Breast epithelium (tissue), 4 donors: ENCODE measurements around the gene ARHGAP26. TPM values are rescaled to one million over a fixed set of nuclear protein-coding genes. Genes with fewer than 3 reads are reported as not detected.

Source experiments
- DNase-seq, 2 donors: peaks; one replicate each; pipeline ENCODE4 v3.0.0-alpha.2; 2019; ENCODE audit warnings: low spot score in 2 of 2
- H3K27ac ChIP-seq, 2 donors: fragments of 200-600 bp; sonication (generic) in 1 of 2; one replicate each; pipeline ENCODE4 v1.5.1; 2016 to 2019; ENCODE audit warnings: mild to moderate bottlenecking in 1 of 2
- H3K27me3 ChIP-seq, 2 donors: fragments of 200-600 bp; sonication (generic) in 1 of 2; one replicate each; pipeline versions ENCODE4 v1.5.1 to v1.6.0; 2017 to 2019; ENCODE audit warnings: control low read depth in 1 of 2, mild to moderate bottlenecking in 1 of 2
- H3K36me3 ChIP-seq: fragments of 200-600 bp; one replicate; pipeline ENCODE4 v1.5.1; 2019
- H3K4me1 ChIP-seq, 2 donors: fragments of 200-600 bp; sonication (generic); one replicate each; pipeline ENCODE4 v1.5.1; 2016 to 2019; ENCODE audit warnings: control low read depth in 1 of 2
- H3K4me3 ChIP-seq, 3 donors: fragments of 200-600 bp; sonication (generic); 1 replicate in 2 of 3; 2 replicates in 1 of 3; pipeline ENCODE4 v1.5.1; 2016 to 2019; ENCODE audit warnings: mild to moderate bottlenecking in 3 of 3, moderate library complexity in 2 of 3
- H3K9me3 ChIP-seq, 2 donors: fragments of 200-600 bp; sonication (generic) in 1 of 2; one replicate each; pipeline ENCODE4 v1.5.1; 2016 to 2019; ENCODE audit warnings: control low read depth in 1 of 2
- CTCF ChIP-seq, 3 donors: fragments of 450-650 bp; IDR thresholded peaks; one replicate each; pipeline ENCODE4 v1.5.1; 2016 to 2017; ENCODE audit warnings: antibody characterized with exemption in 3 of 3, mild to moderate bottlenecking in 3 of 3, moderate library complexity in 3 of 3
- POLR2A ChIP-seq: fragments of 450-650 bp; IDR thresholded peaks from one replicate; pipeline ENCODE4 v1.6.1; 2016; ENCODE audit warnings: antibody characterized with exemption, mild to moderate bottlenecking, moderate library complexity
- POLR2AphosphoS5 ChIP-seq, 3 donors: sonication (generic); formaldehyde crosslinking; IDR thresholded peaks; one replicate each; pipeline ENCODE4 v1.6.1; 2017; ENCODE audit warnings: antibody characterized with exemption in 3 of 3
- intact Hi-C: fragments of 100-400 bp; cut with DNase I; formaldehyde crosslinking; loops from one replicate; pipeline ENCODE4 v1.15.1; 2023; ENCODE audit warnings: low total_unique reads
- total RNA-seq, 3 donors: library from RNA; depleted of rRNA; stranded (reverse); fragments of >200 nt; gene quantifications; one replicate each; pipeline ENCODE4 v1.1.0, GENCODE V29; 2016

Gene ARHGAP26
- total RNA-seq, 3 donors from 2014 or later, result 33.1 to 89.0 (median 56.4) TPM

- H3K4me3 ChIP-seq, result no peak overlapping the region
- no peaks in the 10 kb centered on the region for H3K4me1 ChIP-seq
Observed at GRCh38 chr5:143129910-143130612, 359.9 kb downstream of the ARHGAP26 start.

GRCh38 chr5:143130613-143131305 is 360.6 kb downstream of the ARHGAP26 start:
- no peak for TF ChIP-seq POLR2A
- TF ChIP-seq CTCF (IDR thresholded peaks at IDR 0.05), result no peak
- no peak for TF ChIP-seq POLR2AphosphoS5 (IDR thresholded peaks at IDR 0.05)
- H3K4me1 ChIP-seq, result no peaks in the 10 kb centered on the region
- intact Hi-C loops, result no loop called here

More at GRCh38 chr5:143129910-143130612, 359.9 kb downstream of the ARHGAP26 start:
- no peak for TF ChIP-seq POLR2AphosphoS5 (IDR thresholded peaks at IDR 0.05)
- TF ChIP-seq POLR2A, result no peak
- no peak for TF ChIP-seq CTCF (IDR thresholded peaks at IDR 0.05)
- H3K36me3 ChIP-seq, result no peaks in the 10 kb centered on the region
- intact Hi-C loops, result no loop called here
- DNase-seq, result no peak
- H3K27ac ChIP-seq, result no peak overlapping the region
- no peaks in the 10 kb centered on the region for H3K9me3 ChIP-seq
- H3K27me3 ChIP-seq, result no peaks in the 10 kb centered on the region

DNA sequence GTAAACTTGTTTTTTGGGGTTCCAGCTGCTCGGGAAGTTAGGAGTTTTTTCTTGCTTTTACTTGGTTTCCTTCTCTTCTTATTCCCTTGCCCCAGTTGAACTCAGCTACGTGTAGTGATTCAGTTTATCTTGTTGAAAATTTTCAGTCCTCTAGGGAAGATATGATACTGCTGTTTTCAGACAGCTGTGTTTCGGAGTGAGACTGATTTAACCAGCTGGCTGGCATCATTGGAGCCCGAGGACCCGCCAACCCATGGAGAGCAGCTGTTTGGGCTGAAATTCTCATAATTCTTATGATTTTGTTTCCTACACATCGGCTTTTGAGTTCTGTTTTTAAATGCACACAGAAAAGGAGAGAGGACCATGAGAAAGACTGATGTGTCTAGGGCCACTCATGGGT is 361.8 kb downstream of the ARHGAP26 start:
- H3K4me3 ChIP-seq, result no peak overlapping the region
- TF ChIP-seq CTCF (IDR thresholded peaks at IDR 0.05) (no peak), POLR2AphosphoS5 (IDR thresholded peaks at IDR 0.05) (no peak), POLR2A (no peak)
- no peaks in the 10 kb centered on the region for H3K4me1 ChIP-seq
- H3K9me3 ChIP-seq, result no peaks in the 10 kb centered on the region
- no peak for DNase-seq
- intact Hi-C loops, result no loop called here
- no peaks in the 10 kb centered on the region for H3K36me3 ChIP-seq
- H3K27ac ChIP-seq, result no peak overlapping the region
- H3K27me3 ChIP-seq, result no peaks in the 10 kb centered on the region

More at GRCh38 chr5:143130613-143131305, 360.6 kb downstream of the ARHGAP26 start:
- no peak for DNase-seq
- no peaks in the 10 kb centered on the region for H3K36me3 ChIP-seq
- no peaks in the 10 kb centered on the region for H3K27me3 ChIP-seq
- no peaks in the 10 kb centered on the region for H3K9me3 ChIP-seq
- no peak overlapping the region for H3K27ac ChIP-seq
- H3K4me3 ChIP-seq, result no peak overlapping the region

DNA sequence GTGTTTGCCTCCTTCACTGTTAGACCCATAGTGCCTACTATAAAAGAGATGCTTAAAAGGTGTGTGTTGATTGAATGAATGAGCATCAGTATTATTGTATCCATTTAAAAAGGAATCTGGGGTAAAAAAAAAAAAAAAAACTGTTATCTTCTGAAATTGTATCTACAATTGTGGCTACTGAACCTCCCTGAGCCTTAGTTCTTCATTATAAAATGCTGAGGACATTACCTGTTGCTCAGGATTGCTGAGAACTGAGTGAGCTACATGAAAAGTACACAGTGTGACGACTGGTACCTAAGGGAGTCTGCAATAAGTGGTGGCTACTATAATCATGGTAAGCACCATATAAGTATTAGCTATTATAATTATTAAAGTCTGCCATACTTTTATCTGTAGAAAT is 362.6 kb downstream of the ARHGAP26 start:
- H3K27me3 ChIP-seq, result no peaks in the 10 kb centered on the region
- no peak overlapping the region for H3K27ac ChIP-seq
- no peak for DNase-seq
- H3K36me3 ChIP-seq, result no peaks in the 10 kb centered on the region
- no peaks in the 10 kb centered on the region for H3K4me1 ChIP-seq
- intact Hi-C loops, result no loop called here
- no peaks in the 10 kb centered on the region for H3K9me3 ChIP-seq
- no peak overlapping the region for H3K4me3 ChIP-seq
- TF ChIP-seq POLR2A, result no peak
- TF ChIP-seq POLR2AphosphoS5 (IDR thresholded peaks at IDR 0.05), result no peak
- no peak for TF ChIP-seq CTCF (IDR thresholded peaks at IDR 0.05)

GRCh38 chr5:143133721-143134120 is 363.5 kb downstream of the ARHGAP26 start:
- H3K36me3 ChIP-seq, result no peaks in the 10 kb centered on the region
- H3K4me3 ChIP-seq, result no peak overlapping the region
- TF ChIP-seq POLR2A, result no peak
- TF ChIP-seq POLR2AphosphoS5 (IDR thresholded peaks at IDR 0.05), result no peak
- TF ChIP-seq CTCF (IDR thresholded peaks at IDR 0.05), result no peak
- DNase-seq, result no peak
- no peaks in the 10 kb centered on the region for H3K9me3 ChIP-seq
- H3K27me3 ChIP-seq, result no peaks in the 10 kb centered on the region
- intact Hi-C loops, result no loop called here
- H3K4me1 ChIP-seq, result no peaks in the 10 kb centered on the region
- no peak overlapping the region for H3K27ac ChIP-seq
